ENCODE data around the gene DIPK1A.
"Not testable (repeated sequence)": the region's sequence is repeated elsewhere in the genome, so short reads cannot be mapped to it uniquely, and the experiment has no call there.

DIPK1A gene

GRCh38 chr1:92980732-92981647 lies 19.7 kb upstream of the DIPK1A start:
- no peaks in the 10 kb centered on the region for H3K36me3 ChIP-seq
- H3K4me1 ChIP-seq (ENCODE audit: control insufficient read depth in 1 of 2, insufficient read depth in 1 of 2, low read depth in 1 of 2, low read length in 1 of 2): no peaks in the 10 kb centered on the region
- no peak for TF ChIP-seq CTCF (IDR thresholded peaks at IDR 0.05)
- H3K9me3 ChIP-seq: no peaks in the 10 kb centered on the region
- no peaks in the 10 kb centered on the region for H3K27me3 ChIP-seq
- no peak overlapping the region for H3K4me3 ChIP-seq (ENCODE audit: low read depth in 1 of 2, low read length in 1 of 2)
- H3K27ac ChIP-seq: no peak overlapping the region

GRCh38 chr1:92975551-92976232 lies 14.4 kb upstream of the DIPK1A start:
- H3K9me3 ChIP-seq: no peaks in the 10 kb centered on the region
- H3K36me3 ChIP-seq: no peaks in the 10 kb centered on the region
- no peak for TF ChIP-seq CTCF (IDR thresholded peaks at IDR 0.05)
- no peak overlapping the region for H3K4me3 ChIP-seq (ENCODE audit: low read depth in 1 of 2, low read length in 1 of 2)
- H3K27ac ChIP-seq: no peak overlapping the region
- H3K27me3 ChIP-seq: no peaks in the 10 kb centered on the region
- no peaks in the 10 kb centered on the region for H3K4me1 ChIP-seq (ENCODE audit: control insufficient read depth in 1 of 2, insufficient read depth in 1 of 2, low read depth in 1 of 2, low read length in 1 of 2)

GRCh38 chr1:92974112-92974511 lies 12.8 kb upstream of the DIPK1A start:
- not testable (repeated sequence) for H3K9me3 ChIP-seq, H3K27ac ChIP-seq

GRCh38 chr1:92973203-92973897 lies 12.1 kb upstream of the DIPK1A start:
- TF ChIP-seq CTCF (IDR thresholded peaks at IDR 0.05): no peak
- H3K4me3 ChIP-seq (ENCODE audit: low read depth in 1 of 2, low read length in 1 of 2): no peak overlapping the region
- no peaks in the 10 kb centered on the region for H3K4me1 ChIP-seq (ENCODE audit: control insufficient read depth in 1 of 2, insufficient read depth in 1 of 2, low read depth in 1 of 2, low read length in 1 of 2)
- H3K27me3 ChIP-seq: peaks cover 2% of the 10 kb centered on the region
- no peaks in the 10 kb centered on the region for H3K9me3 ChIP-seq
- no peak overlapping the region for H3K27ac ChIP-seq
- H3K36me3 ChIP-seq: no peaks in the 10 kb centered on the region

More at GRCh38 chr1:92974112-92974511, 12.8 kb upstream of the DIPK1A start:
- not testable (repeated sequence) for H3K4me1 ChIP-seq (ENCODE audit: control insufficient read depth in 1 of 2, insufficient read depth in 1 of 2, low read depth in 1 of 2, low read length in 1 of 2); H3K4me3 ChIP-seq (ENCODE audit: low read depth in 1 of 2, low read length in 1 of 2); H3K27me3 ChIP-seq; H3K36me3 ChIP-seq

- no peaks in the 10 kb centered on the region for H3K9me3 ChIP-seq
- H3K27ac ChIP-seq: no peak overlapping the region
- H3K27me3 ChIP-seq: peaks cover 8% of the 10 kb centered on the region
- H3K4me3 ChIP-seq (ENCODE audit: low read depth in 1 of 2, low read length in 1 of 2): no peak overlapping the region
- no peaks in the 10 kb centered on the region for H3K4me1 ChIP-seq (ENCODE audit: control insufficient read depth in 1 of 2, insufficient read depth in 1 of 2, low read depth in 1 of 2, low read length in 1 of 2)
- TF ChIP-seq CTCF (IDR thresholded peaks at IDR 0.05): no peak
- H3K36me3 ChIP-seq: no peaks in the 10 kb centered on the region
Measured at GRCh38 chr1:92972409-92973129, 11.3 kb upstream of the DIPK1A start.

- H3K27ac ChIP-seq; H3K4me1 ChIP-seq (ENCODE audit: control insufficient read depth in 1 of 2, insufficient read depth in 1 of 2, low read depth in 1 of 2, low read length in 1 of 2); H3K4me3 ChIP-seq (ENCODE audit: low read depth in 1 of 2, low read length in 1 of 2); H3K9me3 ChIP-seq; H3K36me3 ChIP-seq; H3K27me3 ChIP-seq: not testable (repeated sequence)
Measured at GRCh38 chr1:92971932-92972331, 10.7 kb upstream of the DIPK1A start.

All from neutrophil (primary cell).